ENCODE data around the gene FAM174A.
"Not testable (repeated sequence)": the region's sequence is repeated elsewhere in the genome, so short reads cannot be mapped to it uniquely, and the experiment has no call there.

The FAM174A gene

GRCh38 chr5:100576217-100576751 lies 41.1 kb downstream of the FAM174A start:
- DNase-seq = no peak

GRCh38 chr5:100577506-100577905 lies 42.3 kb downstream of the FAM174A start:
- DNase-seq = no peak

GRCh38 chr5:100584069-100584468 lies 48.9 kb downstream of the FAM174A start:
- DNase-seq = no peak

- DNase-seq = no peak
Observed at GRCh38 chr5:100584889-100585288, 49.7 kb downstream of the FAM174A start.

- no peak for DNase-seq
Observed at GRCh38 chr5:100590867-100591266, 55.7 kb downstream of the FAM174A start.

GRCh38 chr5:100595152-100595811 lies 60.1 kb downstream of the FAM174A start:
- DNase-seq = no peak

- DNase-seq = no peak
Observed at GRCh38 chr5:100595812-100596173, 60.6 kb downstream of the FAM174A start.

GRCh38 chr5:100598446-100598845 lies 63.3 kb downstream of the FAM174A start:
- DNase-seq = no peak

- no peak for DNase-seq
Observed at GRCh38 chr5:100600298-100600994, 65.3 kb downstream of the FAM174A start.

GRCh38 chr5:100603141-100603540 lies 68.0 kb downstream of the FAM174A start:
- DNase-seq = no peak

GRCh38 chr5:100604021-100604420 lies 68.8 kb downstream of the FAM174A start:
- DNase-seq = not testable (repeated sequence)

- DNase-seq = no peak
Observed at GRCh38 chr5:100609594-100609993, 74.4 kb downstream of the FAM174A start.

GRCh38 chr5:100614308-100614707 lies 79.1 kb downstream of the FAM174A start:
- no peak for DNase-seq

GRCh38 chr5:100615362-100615761 lies 80.2 kb downstream of the FAM174A start:
- no peak for DNase-seq

GRCh38 chr5:100616291-100616690 lies 81.1 kb downstream of the FAM174A start:
- DNase-seq = no peak

GRCh38 chr5:100616981-100617380 lies 81.8 kb downstream of the FAM174A start:
- DNase-seq = no peak

GRCh38 chr5:100623719-100624118 lies 88.5 kb downstream of the FAM174A start:
- no peak for DNase-seq

- no peak for DNase-seq
Observed at GRCh38 chr5:100634937-100635534, 99.9 kb downstream of the FAM174A start.
